ENCODE data around the gene PLCB1. TPM values are rescaled to one million over a fixed set of nuclear protein-coding genes. Genes with fewer than 3 reads are reported as not detected.

Gene PLCB1
- total and polyA plus RNA-seq, 2 donors (not counting 3 experiments of a cell fraction or from before 2014, with no cell fraction given), result 10.2 to 53.4 TPM

DNA sequence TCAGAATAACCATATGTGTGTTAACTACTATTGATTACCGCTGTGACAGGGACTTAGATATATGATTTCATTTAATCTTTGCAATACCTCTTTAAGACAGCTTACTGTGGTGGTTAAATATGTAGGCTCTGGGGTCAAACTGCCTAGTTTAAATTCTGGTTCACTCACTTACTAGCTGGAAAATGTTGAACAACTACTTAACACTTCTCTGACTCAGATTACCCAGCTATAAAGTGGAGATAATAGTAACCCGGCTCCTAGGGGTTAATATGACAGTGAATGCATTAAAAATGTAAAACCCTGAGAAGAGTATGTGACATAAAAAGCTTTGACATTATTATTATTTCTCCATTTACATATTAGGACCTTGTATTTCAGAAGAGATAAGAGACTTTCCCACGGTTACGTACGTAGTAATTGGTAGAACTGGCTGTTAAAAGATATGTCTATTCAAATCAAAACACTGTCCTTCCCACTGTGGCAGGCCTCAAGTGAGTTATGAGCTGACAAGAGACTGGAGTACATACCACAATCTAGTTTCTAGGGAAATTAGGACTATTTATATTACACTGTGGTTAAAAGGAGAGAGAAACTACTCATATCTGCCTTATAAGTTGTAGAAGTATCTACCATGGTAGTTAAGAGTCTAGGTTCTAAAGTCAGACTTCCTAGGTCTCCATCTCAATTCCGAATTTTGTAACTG, 4.4 kb upstream of the PLCB1 start:
- Histone ChIP-seq H3K79me2 (ENCODE audit: control insufficient read depth, insufficient read depth, low read length) (peaks cover 1% of the 10 kb centered on the region), H3K27ac (ENCODE audit: insufficient read depth, low read depth, low read length) (no peak overlapping the region), H3K4me1 (ENCODE audit: control insufficient read depth, extremely low read depth, insufficient read depth, low read length) (no peaks in the 10 kb centered on the region), H3K4me3 (replicated peaks in 1 of 3; ENCODE audit: insufficient read depth in 1 of 3, low read depth in 1 of 3, low read length in 3 of 3) (no peak overlapping the region), H3K9me3 (replicated peaks; ENCODE audit: control insufficient read depth, insufficient read depth, low read length) (no peaks in the 10 kb centered on the region), H4K20me1 (replicated peaks; ENCODE audit: control insufficient read depth, extremely low read depth, insufficient read depth, low read length) (no peaks in the 10 kb centered on the region), H3K9ac (replicated peaks; ENCODE audit: extremely low read depth, insufficient read depth, low read length) (no peak overlapping the region), H3K27me3 (ENCODE audit: control insufficient read depth in 2 of 2, insufficient read depth in 2 of 2, low read length in 2 of 2) (no peaks in the 10 kb centered on the region), H3K9me1 (replicated peaks; ENCODE audit: control insufficient read depth, extremely low read depth, insufficient read depth, low read length) (no peaks in the 10 kb centered on the region), H3K36me3 (ENCODE audit: control insufficient read depth in 2 of 2, extremely low read depth in 1 of 2, insufficient read depth in 2 of 2, low read length in 2 of 2) (no peaks in the 10 kb centered on the region), H3K4me2 (ENCODE audit: insufficient read depth, low read length) (no peak overlapping the region), H2AFZ (ENCODE audit: low read depth, low read length) (no peak overlapping the region)
- intact Hi-C loops (cut with micrococcal nuclease), result no loop called here
- no TSS peak for BruUV-seq (replicated peaks)
- CTCF ChIA-PET, result interaction anchor here (0.7 to 13.3 kb wide), 11 partner anchors 20 to 593 kb away, joined by 3 to 210 read pairs (median 3); no protein-coding TSS in a partner anchor
- POLR2A ChIA-PET, result interaction anchor here (0.6 kb wide), 1 partner anchor 577 kb away, joined by 4 read pairs; no protein-coding TSS in a partner anchor
- DNase-seq (ENCODE audit: low read depth, low spot score), result no peak
- dilution Hi-C loops (cut with MboI; ENCODE audit: extremely low pct_ligation_motif_present, low sequenced_read_pairs), result no loop called here
- no peak for FAIRE-seq
- TF ChIP-seq, protein P1, sequence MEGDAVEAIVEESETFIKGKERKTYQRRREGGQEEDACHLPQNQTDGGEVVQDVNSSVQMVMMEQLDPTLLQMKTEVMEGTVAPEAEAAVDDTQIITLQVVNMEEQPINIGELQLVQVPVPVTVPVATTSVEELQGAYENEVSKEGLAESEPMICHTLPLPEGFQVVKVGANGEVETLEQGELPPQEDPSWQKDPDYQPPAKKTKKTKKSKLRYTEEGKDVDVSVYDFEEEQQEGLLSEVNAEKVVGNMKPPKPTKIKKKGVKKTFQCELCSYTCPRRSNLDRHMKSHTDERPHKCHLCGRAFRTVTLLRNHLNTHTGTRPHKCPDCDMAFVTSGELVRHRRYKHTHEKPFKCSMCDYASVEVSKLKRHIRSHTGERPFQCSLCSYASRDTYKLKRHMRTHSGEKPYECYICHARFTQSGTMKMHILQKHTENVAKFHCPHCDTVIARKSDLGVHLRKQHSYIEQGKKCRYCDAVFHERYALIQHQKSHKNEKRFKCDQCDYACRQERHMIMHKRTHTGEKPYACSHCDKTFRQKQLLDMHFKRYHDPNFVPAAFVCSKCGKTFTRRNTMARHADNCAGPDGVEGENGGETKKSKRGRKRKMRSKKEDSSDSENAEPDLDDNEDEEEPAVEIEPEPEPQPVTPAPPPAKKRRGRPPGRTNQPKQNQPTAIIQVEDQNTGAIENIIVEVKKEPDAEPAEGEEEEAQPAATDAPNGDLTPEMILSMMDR (IDR thresholded peaks at IDR 0.05; ENCODE audit: extremely low read depth in 1 of 2, insufficient read depth in 1 of 2, low read depth in 1 of 2, low read length in 2 of 2), result no peak
- TF ChIP-seq EZH2 (IDR thresholded peaks at IDR 0.05; ENCODE audit: borderline replicate concordance, low read depth, low read length, severe bottlenecking) (no peak), MAX (IDR thresholded peaks at IDR 0.05; ENCODE audit: insufficient read depth, insufficient read length) (no peak), JUN (IDR thresholded peaks at IDR 0.05; ENCODE audit: borderline replicate concordance, insufficient read depth, insufficient read length, low read depth) (no peak), GATA2 (IDR thresholded peaks at IDR 0.05; ENCODE audit: insufficient read depth, insufficient read length, low read depth, low read length) (no peak)
